Adrenal gland (tissue), 5 donors: Measurements from ENCODE around the gene KMT2C.

Experiments
- POLR2A ChIP-seq, 2 donors: fragments of 450-650 bp; IDR thresholded peaks; one replicate each; pipeline ENCODE4 v1.6.1; 2017; ENCODE audit warnings: antibody characterized with exemption in 2 of 2, mild to moderate bottlenecking in 2 of 2, moderate library complexity in 1 of 2
- TF ChIP-seq, protein P1 (sequence below), 6 experiments: fragments of 450-650 bp in 4 of 6; fragments of 200-600 bp in 2 of 6; sonication (generic) in 1 of 6; IDR thresholded peaks; 1 replicate in 5 of 6; 2 replicates in 1 of 6; pipeline versions ENCODE4 v1.5.1 to v1.8.0; 2016 to 2021; ENCODE audit warnings: antibody characterized with exemption in 6 of 6, mild to moderate bottlenecking in 2 of 6, moderate library complexity in 1 of 6
- donor health status: DM: no; HTN: no; CAD: no.

DNA sequence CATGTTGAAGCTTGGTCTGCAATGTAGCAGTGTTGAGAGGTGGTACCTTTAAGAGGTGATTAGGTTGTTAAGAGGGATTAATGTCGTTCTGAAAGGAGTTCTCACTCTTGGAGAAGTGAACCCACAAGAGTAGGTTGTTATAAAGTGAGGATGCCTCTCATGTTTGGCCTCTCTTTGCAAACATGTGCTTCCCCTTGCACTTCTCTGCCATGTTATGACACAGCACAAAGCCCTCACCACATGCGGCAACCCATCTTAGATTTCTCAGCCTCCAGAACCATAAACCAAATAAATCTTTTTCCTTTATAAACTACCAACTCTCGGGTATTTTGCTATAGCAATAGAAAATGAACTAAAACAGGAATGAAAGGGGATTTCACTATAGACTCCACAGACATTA is 66.3 kb downstream of the KMT2C start:
- TF ChIP-seq, protein P1, sequence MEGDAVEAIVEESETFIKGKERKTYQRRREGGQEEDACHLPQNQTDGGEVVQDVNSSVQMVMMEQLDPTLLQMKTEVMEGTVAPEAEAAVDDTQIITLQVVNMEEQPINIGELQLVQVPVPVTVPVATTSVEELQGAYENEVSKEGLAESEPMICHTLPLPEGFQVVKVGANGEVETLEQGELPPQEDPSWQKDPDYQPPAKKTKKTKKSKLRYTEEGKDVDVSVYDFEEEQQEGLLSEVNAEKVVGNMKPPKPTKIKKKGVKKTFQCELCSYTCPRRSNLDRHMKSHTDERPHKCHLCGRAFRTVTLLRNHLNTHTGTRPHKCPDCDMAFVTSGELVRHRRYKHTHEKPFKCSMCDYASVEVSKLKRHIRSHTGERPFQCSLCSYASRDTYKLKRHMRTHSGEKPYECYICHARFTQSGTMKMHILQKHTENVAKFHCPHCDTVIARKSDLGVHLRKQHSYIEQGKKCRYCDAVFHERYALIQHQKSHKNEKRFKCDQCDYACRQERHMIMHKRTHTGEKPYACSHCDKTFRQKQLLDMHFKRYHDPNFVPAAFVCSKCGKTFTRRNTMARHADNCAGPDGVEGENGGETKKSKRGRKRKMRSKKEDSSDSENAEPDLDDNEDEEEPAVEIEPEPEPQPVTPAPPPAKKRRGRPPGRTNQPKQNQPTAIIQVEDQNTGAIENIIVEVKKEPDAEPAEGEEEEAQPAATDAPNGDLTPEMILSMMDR (IDR thresholded peaks at IDR 0.05) = no peak
- no peak for TF ChIP-seq POLR2A (IDR thresholded peaks at IDR 0.05)
